ENCODE results near the gene VWA3A.
"Not testable (repeated sequence)": the region's sequence is repeated elsewhere in the genome, so short reads cannot be mapped to it uniquely, and the experiment has no call there.

VWA3A gene

DNA sequence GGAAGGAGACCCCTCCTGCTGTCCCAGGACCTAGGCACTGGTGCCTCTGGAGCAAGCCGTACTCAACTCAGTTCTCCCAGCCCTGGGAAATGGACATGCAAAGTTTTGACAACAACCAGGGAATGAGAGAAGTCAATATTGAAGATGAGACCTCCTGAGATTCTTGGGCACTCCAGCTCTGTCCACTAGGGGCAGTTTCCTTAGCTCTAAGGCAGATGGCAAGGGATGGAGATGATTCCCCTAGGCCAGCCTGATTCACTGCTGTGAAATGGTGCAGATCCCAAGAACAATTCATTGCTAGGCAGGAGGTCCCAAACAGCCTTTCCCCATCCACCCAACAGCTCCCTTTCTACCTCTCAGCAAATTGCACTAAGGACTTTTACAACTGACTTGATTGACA is 49.4 kb downstream of the VWA3A start:
- no peak for DNase-seq

- no peak for DNase-seq
Observed at GRCh38 chr16:22144520-22144919, 52.2 kb downstream of the VWA3A start.

GRCh38 chr16:22147853-22148252 is 55.5 kb downstream of the VWA3A start:
- DNase-seq, result no peak

- DNase-seq, result no peak
Observed at GRCh38 chr16:22151246-22151998, 59.1 kb downstream of the VWA3A start.

GRCh38 chr16:22152316-22152715 is 60.0 kb downstream of the VWA3A start:
- no peak for DNase-seq

DNA sequence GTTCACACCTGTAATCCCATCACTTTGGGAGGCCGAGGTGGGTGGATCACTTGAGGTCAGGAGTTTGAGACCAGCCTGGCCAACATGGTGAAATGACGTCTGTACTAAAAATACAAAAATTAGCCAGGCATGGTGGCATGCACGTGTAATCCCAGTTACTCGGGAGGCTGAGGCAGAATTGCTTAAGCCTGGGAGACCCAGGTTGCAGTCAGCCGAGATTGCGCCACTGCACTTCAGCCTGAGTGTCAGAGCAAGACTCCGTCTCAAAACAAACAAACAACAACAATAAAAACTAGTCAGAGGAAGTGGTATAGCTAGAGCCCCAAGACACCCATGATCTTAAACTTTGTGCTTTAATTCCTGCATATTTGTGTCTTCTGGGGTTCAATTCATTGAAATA is 60.7 kb downstream of the VWA3A start:
- DNase-seq, result not testable (repeated sequence)

DNA sequence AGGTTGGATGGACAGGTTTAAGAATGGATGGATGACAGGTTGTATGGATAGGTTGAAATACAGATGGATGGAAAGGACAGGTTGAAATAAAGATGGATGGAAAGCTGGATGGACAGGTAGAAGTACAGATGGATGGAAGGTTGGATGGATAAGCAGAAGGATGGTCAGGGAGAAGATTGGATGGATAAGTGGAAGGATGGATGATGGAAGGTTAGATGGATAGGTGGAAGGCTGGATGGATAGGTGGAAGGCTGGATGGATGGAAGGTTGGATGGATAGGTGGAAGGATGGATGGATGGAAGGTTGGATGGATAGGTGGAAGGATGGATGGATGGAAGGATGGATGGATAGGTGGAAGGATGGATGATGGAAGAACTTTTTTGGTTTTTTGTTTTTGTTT is 69.1 kb downstream of the VWA3A start:
- DNase-seq, result no peak

- peak; percentile 12 for DNase-seq
Observed at GRCh38 chr16:22161999-22162655, 69.8 kb downstream of the VWA3A start, which contains the start of gene SDR42E2. Gene SDR42E2, plus strand, starts transcription at chr16:22162506. Its CDS starts 3,077 bp downstream, at chr16:22165583.

- no peak for DNase-seq
Observed at GRCh38 chr16:22162656-22163009, 70.3 kb downstream of the VWA3A start.

DNA sequence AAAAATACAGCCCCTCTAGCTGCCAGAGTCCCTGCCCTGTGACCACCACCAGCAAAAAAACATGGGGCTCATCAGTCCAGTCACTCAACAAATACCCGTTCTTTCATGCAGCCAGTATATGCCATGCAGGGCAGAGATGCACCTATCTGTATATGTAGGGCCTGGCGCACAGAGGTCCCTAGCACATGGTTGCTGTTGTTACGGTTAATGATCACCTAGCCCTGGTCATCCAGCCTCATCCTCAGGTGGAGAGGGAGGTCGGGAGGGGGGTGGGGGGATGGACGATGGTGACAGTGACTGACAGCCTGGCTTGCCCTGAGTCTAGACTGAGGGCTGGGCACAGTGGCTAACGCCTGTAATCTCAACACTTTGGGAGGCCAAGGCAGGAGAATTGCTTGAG is 71.5 kb downstream of the VWA3A start:
- no peak for DNase-seq

DNA sequence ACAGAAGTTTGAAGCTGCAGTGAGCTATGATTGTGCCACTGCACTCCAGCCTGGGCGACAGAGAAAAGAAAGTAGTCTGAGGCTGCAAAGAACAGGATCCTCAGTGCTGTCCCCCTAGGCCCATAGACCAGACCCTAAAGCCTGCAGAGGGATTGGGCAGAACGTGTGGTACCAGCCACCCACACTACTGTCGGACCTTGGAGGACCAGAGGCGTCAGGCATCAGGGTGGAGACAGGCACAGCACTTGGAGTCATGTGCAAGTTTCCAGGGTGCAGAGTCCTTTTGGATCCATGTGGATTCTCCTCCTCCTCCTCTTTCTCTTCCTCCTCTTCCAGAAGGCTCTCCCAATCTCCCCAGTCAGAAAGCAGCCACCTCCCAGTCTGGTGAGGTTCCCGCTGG is 72.1 kb downstream of the VWA3A start:
- DNase-seq, result no peak

DNA sequence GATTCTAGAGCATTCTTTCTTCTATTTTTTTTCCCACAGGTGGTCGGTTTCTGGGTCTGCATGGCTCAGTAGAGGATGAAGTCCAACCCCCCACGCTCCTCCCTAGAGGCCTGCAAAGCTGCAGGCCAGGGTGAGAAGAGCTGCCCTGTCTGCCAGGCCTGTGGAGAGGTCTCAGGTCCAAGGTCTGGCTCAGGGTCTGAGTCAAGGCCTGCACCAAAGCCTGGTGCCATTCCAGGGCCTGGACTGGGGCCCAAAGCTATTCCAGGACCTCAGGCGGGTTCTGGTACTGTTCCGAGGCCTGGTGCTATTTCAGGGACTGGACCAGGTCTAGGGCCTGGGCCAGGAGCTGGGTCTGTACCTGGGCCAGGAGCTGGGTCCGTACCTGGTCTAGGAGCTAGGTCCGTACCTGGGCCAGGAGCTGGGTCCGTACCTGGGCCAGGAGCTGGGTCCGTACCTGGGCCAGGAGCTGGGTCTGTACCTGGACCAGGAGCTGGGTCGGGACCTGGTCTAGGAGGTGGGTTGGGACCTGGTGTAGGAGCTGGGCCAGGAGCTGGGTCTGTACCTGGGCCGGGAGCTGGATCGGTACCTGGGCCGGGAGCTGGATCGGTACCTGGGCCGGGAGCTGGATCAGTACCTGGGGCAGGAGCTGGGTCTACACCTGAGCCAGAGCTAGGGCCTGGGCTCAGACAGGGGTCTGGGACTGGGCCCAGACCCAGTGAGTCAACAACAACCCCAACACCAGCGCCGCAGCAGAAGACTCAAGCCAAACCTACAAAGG is 73.4 kb downstream of the VWA3A start:
- no peak for DNase-seq

GRCh38 chr16:22171953-22172352 is 79.6 kb downstream of the VWA3A start:
- DNase-seq, result no peak

GRCh38 chr16:22172642-22173041 is 80.3 kb downstream of the VWA3A start:
- not testable (repeated sequence) for DNase-seq

GRCh38 chr16:22174642-22175041 is 82.3 kb downstream of the VWA3A start:
- no peak for DNase-seq

DNA sequence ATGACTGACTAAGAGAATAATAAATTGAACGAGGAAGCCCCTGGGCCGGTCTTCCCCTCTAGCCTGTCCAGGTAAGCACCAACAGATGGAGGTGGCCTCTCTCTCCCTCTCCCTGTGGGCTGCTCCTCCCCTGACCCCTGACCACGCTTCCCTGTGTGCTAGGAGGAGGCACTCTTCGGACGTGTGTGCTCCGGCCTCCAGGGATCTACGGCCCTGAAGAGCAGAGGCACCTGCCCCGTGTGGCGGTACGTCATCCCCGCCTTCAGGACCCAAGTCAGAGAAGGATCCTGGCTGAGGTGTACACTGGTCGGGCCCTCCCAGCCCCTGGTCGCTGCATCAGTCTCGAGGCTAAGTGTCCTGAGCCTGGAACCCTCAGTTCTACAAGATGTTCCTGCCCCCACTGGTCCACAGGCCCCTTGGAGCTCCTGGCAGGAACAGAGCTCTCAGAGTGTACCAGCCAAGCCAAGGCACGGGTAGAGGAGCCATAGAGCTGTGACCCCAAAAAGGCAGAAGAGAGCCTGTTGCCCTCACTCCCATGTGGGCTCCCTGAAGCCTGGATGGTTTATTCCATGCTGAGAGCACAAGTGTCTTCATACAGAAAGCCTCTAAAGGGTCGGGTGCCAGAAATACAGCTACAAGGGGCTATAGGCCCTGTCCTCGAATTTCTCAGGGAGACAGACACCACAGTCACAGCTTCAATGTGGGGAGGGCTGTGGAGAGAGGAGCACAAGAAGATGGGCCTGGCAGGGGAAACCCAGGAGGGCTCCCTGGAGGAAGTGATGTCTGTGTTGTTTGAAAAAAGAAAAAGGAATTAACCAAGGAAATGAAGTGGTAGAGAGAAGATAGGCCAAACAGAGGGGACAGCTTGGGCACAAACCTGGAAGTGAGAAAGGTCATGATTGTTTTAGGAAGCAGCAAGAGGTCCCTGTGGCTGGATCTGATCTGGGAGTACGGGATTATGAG is 85.9 kb downstream of the VWA3A start:
- DNase-seq, result no peak

DNA sequence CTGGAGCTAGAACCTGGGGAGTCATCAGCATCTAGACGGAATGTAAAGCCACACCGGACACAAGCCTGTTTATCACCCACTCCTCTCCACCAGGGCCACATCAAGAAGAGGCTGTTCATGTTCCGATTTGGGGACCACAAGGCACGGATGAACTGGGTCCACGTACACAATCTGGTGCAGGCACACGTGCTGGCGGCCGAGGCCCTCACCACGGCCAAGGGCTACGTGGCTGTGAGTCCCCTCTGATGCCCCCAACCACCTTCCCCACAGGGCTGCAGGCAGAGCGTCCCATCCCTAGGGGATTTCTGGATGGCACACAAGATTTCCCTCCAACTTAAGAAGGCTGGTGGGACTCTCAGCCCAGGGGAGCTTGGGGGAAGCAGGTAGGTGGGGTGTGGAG is 89.1 kb downstream of the VWA3A start:
- DNase-seq, result no peak

DNA sequence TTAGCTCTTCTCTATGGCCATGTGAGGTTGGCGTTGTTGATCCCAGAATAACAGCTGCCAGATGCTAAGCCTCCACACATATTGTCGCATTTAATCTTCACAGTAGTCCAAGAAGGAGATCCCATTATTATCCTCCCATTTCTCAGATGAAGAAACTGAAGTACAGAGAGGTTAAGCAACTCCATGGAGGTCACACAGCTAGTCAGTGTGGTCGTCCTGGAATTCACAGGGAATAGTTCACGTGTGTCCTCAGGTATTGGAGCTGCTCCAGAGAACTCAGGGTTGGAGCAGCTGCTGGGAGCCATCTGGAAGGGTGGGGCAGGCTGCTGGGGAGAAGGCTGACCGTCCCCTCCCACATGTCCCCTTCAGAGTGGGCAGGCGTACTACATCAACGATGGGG is 89.5 kb downstream of the VWA3A start:
- DNase-seq, result no peak

DNA sequence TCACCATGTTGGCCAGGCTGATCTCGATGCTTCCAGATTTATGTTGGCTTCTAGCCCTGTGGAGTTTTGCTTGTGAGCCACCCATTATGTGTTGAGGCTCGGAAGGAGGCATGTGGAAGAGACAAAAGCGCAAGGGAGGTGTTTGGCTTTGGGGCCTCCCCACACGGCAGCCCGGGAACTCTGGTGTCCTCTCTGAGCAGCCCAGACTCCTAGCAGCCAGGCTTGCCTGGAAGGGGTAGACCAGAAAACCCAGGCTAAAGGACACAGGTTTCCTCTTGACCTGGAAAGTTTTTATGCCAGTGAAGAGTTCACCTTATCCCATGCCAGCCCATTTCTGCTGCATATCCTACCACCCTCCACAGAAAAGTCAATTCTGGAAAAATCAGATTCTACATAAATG is 91.0 kb downstream of the VWA3A start:
- no peak for DNase-seq

DNA sequence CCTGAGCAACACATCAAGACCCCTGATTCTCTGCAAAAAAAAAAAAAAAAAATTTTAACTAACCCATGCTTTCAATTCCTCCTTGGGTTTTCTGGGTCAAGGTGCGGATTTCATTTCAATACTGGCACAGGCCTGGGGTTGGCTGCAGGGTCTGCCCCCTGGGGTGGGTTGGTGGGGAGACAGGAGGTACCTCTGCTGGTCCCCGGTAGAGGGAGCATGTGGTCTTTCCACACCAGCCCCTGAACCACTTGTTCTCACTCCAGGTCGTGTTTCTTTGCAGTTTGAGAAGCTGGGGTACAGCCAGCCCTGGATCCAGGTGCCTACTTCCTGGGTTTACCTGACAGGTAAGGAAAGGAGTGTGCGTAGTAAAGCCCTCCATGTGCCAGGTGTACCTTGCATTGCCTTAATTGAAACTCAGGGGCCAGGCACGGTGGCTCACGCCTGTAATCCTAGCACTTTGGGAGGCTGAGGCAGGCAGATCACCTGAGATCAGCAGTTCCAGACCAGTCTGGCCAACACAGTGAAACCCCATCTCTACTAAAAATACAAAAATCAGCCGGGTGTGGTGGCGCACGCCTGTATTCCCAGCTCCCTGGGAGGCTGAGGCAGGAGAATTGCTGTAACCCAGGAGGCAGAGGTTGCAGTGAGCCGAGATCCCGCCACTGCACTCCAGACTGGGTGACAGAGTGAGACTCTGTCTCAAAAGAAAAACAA is 91.7 kb downstream of the VWA3A start:
- DNase-seq, result no peak

DNA sequence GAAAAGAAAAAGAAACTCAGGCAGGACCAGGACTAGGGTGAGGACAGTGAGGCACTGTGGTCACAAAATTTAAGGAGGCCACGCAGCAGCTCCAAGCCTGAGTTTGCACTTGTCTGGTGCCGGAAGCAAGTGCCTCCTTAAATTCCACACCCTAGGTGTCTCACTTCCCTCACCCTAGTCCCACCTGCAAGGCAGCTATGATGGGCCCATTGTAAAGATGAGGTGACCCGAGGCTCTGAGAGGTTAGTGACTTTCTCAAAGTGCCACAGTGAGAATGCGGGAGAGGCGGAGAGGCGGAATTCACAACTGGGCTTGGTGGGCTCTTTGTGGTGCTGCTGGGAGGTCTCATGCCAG is 92.3 kb downstream of the VWA3A start:
- DNase-seq, result no peak

DNA sequence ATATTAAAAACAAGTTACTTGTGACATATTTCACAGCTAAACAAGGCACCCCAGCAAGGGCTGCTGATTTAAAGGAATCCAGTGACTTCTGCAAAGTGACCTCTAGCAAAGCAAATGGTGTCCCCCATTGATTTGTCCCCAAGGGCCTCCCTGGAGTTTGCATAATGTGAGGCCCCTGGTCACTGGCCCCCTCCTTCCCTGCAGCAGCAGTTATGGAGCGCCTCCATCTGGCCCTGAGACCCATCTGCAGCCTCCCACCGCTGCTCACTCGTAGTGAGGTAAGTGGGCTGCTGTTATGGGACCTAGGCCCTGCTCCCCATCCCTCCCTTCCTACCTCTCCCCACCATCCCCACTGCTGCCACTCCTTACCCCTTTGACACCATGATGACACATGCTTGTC is 94.2 kb downstream of the VWA3A start:
- no peak for DNase-seq

Measured in NCI-H1105 (cell line).